NCI-H2081 (cell line): ENCODE results near the gene KRTAP9-2.
"Not testable (repeated sequence)": the region's sequence is repeated elsewhere in the genome, so short reads cannot be mapped to it uniquely, and the experiment has no call there.

ENCODE experiments used
- DNase-seq, 2 experiments: peaks; one replicate each; lab custom pipeline; 2025; lab: John Stamatoyannopoulos, UW

Gene KRTAP9-2

GRCh38 chr17:41237116-41237515, 10.7 kb downstream of the KRTAP9-2 start:
- DNase-seq = not testable (repeated sequence)

- DNase-seq = not testable (repeated sequence)
Measured at GRCh38 chr17:41237949-41238437, 11.5 kb downstream of the KRTAP9-2 start, which contains the start of gene KRTAP9-8. TSS of gene KRTAP9-8 (plus strand) at chr17:41237999. CDS start at chr17:41238052, 53 bp downstream.

GRCh38 chr17:41246995-41247787, 20.7 kb downstream of the KRTAP9-2 start:
- not testable (repeated sequence) for DNase-seq

GRCh38 chr17:41249637-41250240, 23.3 kb downstream of the KRTAP9-2 start, which contains the start of gene KRTAP9-4:
TSS of gene KRTAP9-4 (plus strand) at chr17:41249687. CDS start at chr17:41249721, 34 bp downstream.
- not testable (repeated sequence) for DNase-seq

- DNase-seq = no peak
Measured at GRCh38 chr17:41251261-41251660, 24.8 kb downstream of the KRTAP9-2 start.

- no peak for DNase-seq
Measured at GRCh38 chr17:41254861-41255260, 28.4 kb downstream of the KRTAP9-2 start.

GRCh38 chr17:41255381-41256290, 29.2 kb downstream of the KRTAP9-2 start, which contains the start of gene KRTAP9-9:
TSS of gene KRTAP9-9 (plus strand) at chr17:41255384.
- not testable (repeated sequence) for DNase-seq

GRCh38 chr17:41256291-41256685, 29.8 kb downstream of the KRTAP9-2 start:
- DNase-seq = no peak

GRCh38 chr17:41258406-41258805, 32.0 kb downstream of the KRTAP9-2 start:
- DNase-seq = no peak

GRCh38 chr17:41263212-41263611, 36.8 kb downstream of the KRTAP9-2 start:
- no peak for DNase-seq

GRCh38 chr17:41264599-41264998, 38.2 kb downstream of the KRTAP9-2 start:
- no peak for DNase-seq

GRCh38 chr17:41265078-41265477, 38.6 kb downstream of the KRTAP9-2 start, which contains the start of gene KRTAP9-6:
TSS of gene KRTAP9-6 (plus strand) at chr17:41265378. CDS start at chr17:41265378, 0 bp downstream.
- DNase-seq = no peak

GRCh38 chr17:41267711-41268110, 41.3 kb downstream of the KRTAP9-2 start:
- DNase-seq = no peak

- not testable (repeated sequence) for DNase-seq
Measured at GRCh38 chr17:41271323-41271722, 44.9 kb downstream of the KRTAP9-2 start.

- no peak for DNase-seq
Measured at GRCh38 chr17:41271858-41272257, 45.4 kb downstream of the KRTAP9-2 start.

- DNase-seq = not testable (repeated sequence)
Measured at GRCh38 chr17:41275648-41276190, 49.3 kb downstream of the KRTAP9-2 start, which contains the start of gene KRTAP9-7. TSS of gene KRTAP9-7 (plus strand) at chr17:41275698. CDS start at chr17:41275698, 0 bp downstream.
